ENCODE measurements around the gene MTFMT.

MTFMT gene

DNA sequence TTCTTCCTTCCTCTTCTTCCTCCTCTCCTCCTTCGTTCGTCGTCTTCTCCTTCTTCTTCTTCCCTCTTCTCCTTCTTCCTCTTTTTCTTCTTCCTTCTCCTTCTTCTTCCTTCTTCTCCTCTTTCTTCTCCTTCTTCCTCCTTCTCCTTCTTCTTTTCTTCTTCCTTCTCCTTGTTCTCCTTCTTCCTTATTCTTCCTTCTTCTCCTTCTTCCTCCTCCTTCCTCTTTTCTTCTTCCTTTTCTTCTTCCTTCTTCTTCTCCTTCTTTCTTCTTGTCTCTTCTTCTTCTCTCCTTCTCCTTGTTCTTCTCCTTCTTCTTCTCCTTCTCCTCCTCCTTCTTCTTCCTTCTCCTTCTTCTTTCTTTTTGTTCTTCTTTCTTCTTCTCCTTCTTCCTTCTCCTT lies 75.0 kb downstream of the MTFMT start:
- TF ChIP-seq, protein P1, sequence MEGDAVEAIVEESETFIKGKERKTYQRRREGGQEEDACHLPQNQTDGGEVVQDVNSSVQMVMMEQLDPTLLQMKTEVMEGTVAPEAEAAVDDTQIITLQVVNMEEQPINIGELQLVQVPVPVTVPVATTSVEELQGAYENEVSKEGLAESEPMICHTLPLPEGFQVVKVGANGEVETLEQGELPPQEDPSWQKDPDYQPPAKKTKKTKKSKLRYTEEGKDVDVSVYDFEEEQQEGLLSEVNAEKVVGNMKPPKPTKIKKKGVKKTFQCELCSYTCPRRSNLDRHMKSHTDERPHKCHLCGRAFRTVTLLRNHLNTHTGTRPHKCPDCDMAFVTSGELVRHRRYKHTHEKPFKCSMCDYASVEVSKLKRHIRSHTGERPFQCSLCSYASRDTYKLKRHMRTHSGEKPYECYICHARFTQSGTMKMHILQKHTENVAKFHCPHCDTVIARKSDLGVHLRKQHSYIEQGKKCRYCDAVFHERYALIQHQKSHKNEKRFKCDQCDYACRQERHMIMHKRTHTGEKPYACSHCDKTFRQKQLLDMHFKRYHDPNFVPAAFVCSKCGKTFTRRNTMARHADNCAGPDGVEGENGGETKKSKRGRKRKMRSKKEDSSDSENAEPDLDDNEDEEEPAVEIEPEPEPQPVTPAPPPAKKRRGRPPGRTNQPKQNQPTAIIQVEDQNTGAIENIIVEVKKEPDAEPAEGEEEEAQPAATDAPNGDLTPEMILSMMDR (IDR thresholded peaks at IDR 0.05; ENCODE audit: extremely low read depth, missing control alignments): no peak
- no peak for DNase-seq (ENCODE audit: low spot score)

DNA sequence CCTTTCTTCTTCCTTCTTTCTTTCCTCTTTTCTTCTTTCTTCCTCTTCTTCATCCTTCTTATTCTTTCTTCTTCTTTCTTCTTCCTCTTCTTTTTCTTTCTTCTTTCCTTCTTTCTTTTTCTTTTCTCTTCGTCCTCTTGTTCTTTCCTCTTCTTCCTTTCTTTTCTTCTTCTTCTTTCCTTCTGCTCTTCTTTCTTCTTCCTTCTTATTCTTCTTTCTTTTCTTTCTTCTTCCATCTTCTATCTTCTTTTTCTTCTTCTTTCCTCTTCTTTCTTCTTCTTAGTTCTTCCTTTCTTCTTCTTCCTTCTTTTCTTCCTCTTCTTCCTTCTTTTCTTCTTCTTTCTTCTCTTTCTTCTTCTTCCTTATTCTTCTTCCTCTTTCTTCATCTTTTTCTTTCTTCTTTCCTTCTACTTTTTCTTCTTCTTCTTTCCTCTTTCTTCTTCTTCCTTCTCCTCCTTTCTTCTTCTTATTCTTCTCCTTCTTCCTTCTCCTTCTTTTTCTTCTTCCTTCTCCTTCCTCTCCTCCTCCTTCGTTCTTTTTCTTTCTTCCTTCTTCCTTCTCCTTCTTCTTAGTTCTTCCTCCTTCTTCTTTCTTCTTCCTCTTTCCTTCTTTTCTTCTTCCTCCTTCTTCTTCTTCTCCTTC lies 77.5 kb downstream of the MTFMT start:
- TF ChIP-seq, protein P1 (IDR thresholded peaks at IDR 0.05; ENCODE audit: extremely low read depth, missing control alignments): no peak
- no peak for DNase-seq (ENCODE audit: low spot score)
